Measurements from ENCODE around the gene PTPN21. TPM values are rescaled to one million over a fixed set of nuclear protein-coding genes. Genes with fewer than 3 reads are reported as not detected.
A peak's percentile ranks its signal among the peaks of the same experiment; 100 is the strongest.

Gene PTPN21
- total RNA-seq, 4 donors from 2014 or later: 39.5 to 76.9 (median 64.0) TPM

GRCh38 chr14:88552876-88553275, 1.9 kb downstream of the PTPN21 start:
- DNase-seq (ENCODE audit: low spot score in 2 of 2): no peak
- TF ChIP-seq POLR2A (IDR thresholded peaks at IDR 0.05): no peak
- no peak for TF ChIP-seq CTCF (IDR thresholded peaks at IDR 0.05)
- no peak overlapping the region for H3K4me3 ChIP-seq (ENCODE audit: low read depth, poor library complexity, severe bottlenecking)
- 50 to 66% methylated on average over 2 of the region's 2 CpGs for WGBS, 2 donors
- intact Hi-C loops (cut with DNase I; ENCODE audit: low total_unique reads): no loop called here

- WGBS, 2 donors: 4 to 10% methylated on average over 22 to 23 of the region's 23 CpGs
- no peak for TF ChIP-seq POLR2A (IDR thresholded peaks at IDR 0.05)
- DNase-seq (ENCODE audit: low spot score in 2 of 2): no peak
- H3K4me3 ChIP-seq (ENCODE audit: low read depth, poor library complexity, severe bottlenecking): peak overlapping the region; percentile 61
- intact Hi-C loops (cut with DNase I; ENCODE audit: low total_unique reads): no loop called here
These were observed 2.8 kb downstream of the PTPN21 start for GRCh38 chr14:88551980-88552431.

- intact Hi-C loops (cut with DNase I; ENCODE audit: low total_unique reads): no loop called here
- H3K4me3 ChIP-seq (ENCODE audit: low read depth, poor library complexity, severe bottlenecking): peak overlapping the region; percentile 61
- peak; percentile 70 to 96 for DNase-seq (ENCODE audit: low spot score in 2 of 2)
- no peak for TF ChIP-seq CTCF (IDR thresholded peaks at IDR 0.05)
- TF ChIP-seq POLR2A (IDR thresholded peaks at IDR 0.05): no peak
- WGBS, 2 donors: 5 to 8% methylated on average over 37 to 40 of the region's 50 CpGs
These were observed 3.5 kb downstream of the PTPN21 start for GRCh38 chr14:88551094-88551870.

GRCh38 chr14:88550078-88550477, 4.7 kb downstream of the PTPN21 start:
- TF ChIP-seq POLR2A (IDR thresholded peaks at IDR 0.05) (no peak), CTCF (IDR thresholded peaks at IDR 0.05) (no peak)
- no peak overlapping the region for H3K4me3 ChIP-seq (ENCODE audit: low read depth, poor library complexity, severe bottlenecking)
- no peak for DNase-seq (ENCODE audit: low spot score in 2 of 2)
- 95 to 98% methylated on average over 15 of the region's 15 CpGs for WGBS, 2 donors
- intact Hi-C loops (cut with DNase I; ENCODE audit: low total_unique reads): no loop called here

- TF ChIP-seq POLR2A (IDR thresholded peaks at IDR 0.05) (no peak), CTCF (IDR thresholded peaks at IDR 0.05) (no peak)
- intact Hi-C loops (cut with DNase I; ENCODE audit: low total_unique reads): no loop called here
- no peak for DNase-seq (ENCODE audit: low spot score in 2 of 2)
- 78 to 79% methylated on average over 3 of the region's 3 CpGs for WGBS, 2 donors
- H3K4me3 ChIP-seq (ENCODE audit: low read depth, poor library complexity, severe bottlenecking): no peak overlapping the region
These were observed 7.4 kb downstream of the PTPN21 start for GRCh38 chr14:88547386-88547780.

- TF ChIP-seq CTCF (IDR thresholded peaks at IDR 0.05): no peak
- no peak overlapping the region for H3K4me3 ChIP-seq (ENCODE audit: low read depth, poor library complexity, severe bottlenecking)
- no peak for DNase-seq (ENCODE audit: low spot score in 2 of 2)
- WGBS, 2 donors: 74 to 80% methylated on average over 4 of the region's 4 CpGs
- intact Hi-C loops (cut with DNase I; ENCODE audit: low total_unique reads): no loop called here
These were observed 8.0 kb downstream of the PTPN21 start for GRCh38 chr14:88546621-88547385.
